DOHH2 (cell line): ENCODE data around the gene TLNRD1.

Experiments
- H3F3A ChIP-seq: fragments of 200-600 bp; sonication (generic), shearing (Covaris generic); 2 replicates; pipeline ENCODE4 v1.6.0; 2016; ENCODE audit warnings: antibody characterized with exemption, mild to moderate bottlenecking; ENCODE audit not compliant: control insufficient read depth, insufficient read depth
- H3K27ac ChIP-seq: fragments of 200-600 bp; sonication (generic); 2 replicates; pipeline ENCODE4 v1.5.1; 2014; ENCODE audit warnings: low read depth, mild to moderate bottlenecking, low read length, moderate library complexity
- H3K27me3 ChIP-seq: fragments of 200-600 bp; sonication (generic); 2 replicates; pipeline ENCODE4 v1.6.1; 2014; ENCODE audit warnings: mild to moderate bottlenecking, low read length, mixed read lengths; ENCODE audit not compliant: control insufficient read depth
- H3K36me3 ChIP-seq: fragments of 200-600 bp; sonication (generic); 2 replicates; pipeline ENCODE4 v1.6.1; 2014; ENCODE audit warnings: mild to moderate bottlenecking, low read length, moderate library complexity, mixed read lengths; ENCODE audit not compliant: control insufficient read depth
- H3K4me1 ChIP-seq: fragments of 200-600 bp; sonication (generic); 2 replicates; pipeline ENCODE4 v1.6.1; 2014; ENCODE audit warnings: mild to moderate bottlenecking, low read length, mixed read lengths; ENCODE audit not compliant: control insufficient read depth
- H3K4me2 ChIP-seq: fragments of 200-600 bp; sonication (generic); 2 replicates; pipeline ENCODE4 v1.6.0; 2014; ENCODE audit warnings: mild to moderate bottlenecking, low read length, moderate library complexity
- H3K4me3 ChIP-seq: fragments of 200-600 bp; sonication (generic); 2 replicates; pipeline ENCODE4 v1.5.1; 2014; ENCODE audit warnings: mild to moderate bottlenecking, low read length, mixed read lengths
- H3K79me2 ChIP-seq: fragments of 200-600 bp; sonication (generic); 2 replicates; pipeline ENCODE4 v1.6.1; 2014; ENCODE audit warnings: mild to moderate bottlenecking, low read length, mixed read lengths; ENCODE audit not compliant: control insufficient read depth
- H3K9me2 ChIP-seq: fragments of 200-600 bp; sonication (generic); replicated peaks from 2 replicates; pipeline ENCODE4 v1.6.1; 2014; ENCODE audit warnings: mild to moderate bottlenecking, low read length, mixed read lengths; ENCODE audit not compliant: control insufficient read depth
- H3K9me3 ChIP-seq: fragments of 200-600 bp; sonication (generic); 2 replicates; pipeline ENCODE4 v1.6.1; 2014; ENCODE audit warnings: antibody characterized with exemption, low read length, mixed read lengths; ENCODE audit not compliant: control insufficient read depth, insufficient read depth
- H4K20me1 ChIP-seq: fragments of 200-600 bp; sonication (generic); 2 replicates; pipeline ENCODE4 v1.6.0; 2014; ENCODE audit warnings: low read depth, mild to moderate bottlenecking, antibody characterized with exemption, low read length, moderate library complexity; ENCODE audit not compliant: control insufficient read depth, insufficient read depth
- EZH2phosphoT487 ChIP-seq: fragments of 200-600 bp; sonication (generic); IDR thresholded peaks from 2 replicates; pipeline ENCODE4 v1.6.1; 2017; ENCODE audit warnings: borderline replicate concordance, mild to moderate bottlenecking, antibody characterized with exemption, low read length, moderate library complexity, mixed read lengths
- TF ChIP-seq, protein P1 (sequence below): fragments of 200-600 bp; sonication (generic); IDR thresholded peaks from one replicate; pipeline ENCODE4 v1.5.1; 2014; ENCODE audit warnings: antibody characterized with exemption, mild to moderate bottlenecking, low read depth, low read length; ENCODE audit not compliant: poor library complexity, severe bottlenecking

The TLNRD1 gene

GRCh38 chr15:80998251-80998650 is 2.5 kb upstream of the TLNRD1 start:
- Histone ChIP-seq H3K27ac (no peak overlapping the region), H3K9me3 (peaks cover 3% of the 10 kb centered on the region; the same call in 1 of the 2 replicates), H4K20me1 (peaks cover 10% of the 10 kb centered on the region; the same call in 1 of the 2 replicates), H3K4me1 (peaks cover 21% of the 10 kb centered on the region), H3K9me2 (no peaks in the 10 kb centered on the region), H3K27me3 (no peaks in the 10 kb centered on the region), H3F3A (0 out of 2 replicates have a peak, but pooled peaks cover 4% of the 10 kb centered on the region), H3K36me3 (peaks cover 11% of the 10 kb centered on the region), H3K4me3 (no peak overlapping the region), H3K79me2 (peaks cover 35% of the 10 kb centered on the region), H3K4me2 (no peak overlapping the region)
- TF ChIP-seq, protein P1, sequence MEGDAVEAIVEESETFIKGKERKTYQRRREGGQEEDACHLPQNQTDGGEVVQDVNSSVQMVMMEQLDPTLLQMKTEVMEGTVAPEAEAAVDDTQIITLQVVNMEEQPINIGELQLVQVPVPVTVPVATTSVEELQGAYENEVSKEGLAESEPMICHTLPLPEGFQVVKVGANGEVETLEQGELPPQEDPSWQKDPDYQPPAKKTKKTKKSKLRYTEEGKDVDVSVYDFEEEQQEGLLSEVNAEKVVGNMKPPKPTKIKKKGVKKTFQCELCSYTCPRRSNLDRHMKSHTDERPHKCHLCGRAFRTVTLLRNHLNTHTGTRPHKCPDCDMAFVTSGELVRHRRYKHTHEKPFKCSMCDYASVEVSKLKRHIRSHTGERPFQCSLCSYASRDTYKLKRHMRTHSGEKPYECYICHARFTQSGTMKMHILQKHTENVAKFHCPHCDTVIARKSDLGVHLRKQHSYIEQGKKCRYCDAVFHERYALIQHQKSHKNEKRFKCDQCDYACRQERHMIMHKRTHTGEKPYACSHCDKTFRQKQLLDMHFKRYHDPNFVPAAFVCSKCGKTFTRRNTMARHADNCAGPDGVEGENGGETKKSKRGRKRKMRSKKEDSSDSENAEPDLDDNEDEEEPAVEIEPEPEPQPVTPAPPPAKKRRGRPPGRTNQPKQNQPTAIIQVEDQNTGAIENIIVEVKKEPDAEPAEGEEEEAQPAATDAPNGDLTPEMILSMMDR, result no peak
- no peak for TF ChIP-seq EZH2phosphoT487

DNA sequence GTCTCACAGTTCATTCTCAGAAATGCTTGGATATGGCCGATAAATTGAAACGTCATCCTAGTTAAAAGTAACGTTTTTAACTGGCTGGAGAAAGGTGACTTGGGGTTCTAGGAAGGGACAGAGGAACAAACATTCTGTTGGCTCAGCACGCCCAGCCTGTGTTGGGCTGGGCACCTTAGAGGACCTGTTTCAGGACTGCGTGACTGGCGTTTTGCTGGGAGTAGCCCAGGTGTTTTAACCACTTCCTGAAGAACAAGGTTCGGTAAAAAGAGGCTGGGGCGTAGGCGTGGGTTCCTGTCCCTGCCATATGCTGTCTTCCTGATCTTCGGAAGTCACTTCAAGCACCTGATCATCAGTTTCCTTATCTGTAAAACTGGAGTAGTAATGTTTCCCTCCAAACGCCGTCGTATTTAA is 1.1 kb upstream of the TLNRD1 start:
- H3K4me1 ChIP-seq, result peaks cover 32% of the 10 kb centered on the region
- H3K36me3 ChIP-seq, result peaks cover 24% of the 10 kb centered on the region
- TF ChIP-seq, protein P1, result no peak
- no peak for TF ChIP-seq EZH2phosphoT487
- H3K79me2 ChIP-seq, result peaks cover 49% of the 10 kb centered on the region
- H3K9me3 ChIP-seq, result peaks cover 3% of the 10 kb centered on the region; the same call in 1 of the 2 replicates
- peak overlapping the region; percentile 79; the same call in 1 of the 2 replicates for H3K27ac ChIP-seq
- H3K4me3 ChIP-seq, result peak overlapping the region; percentile 81
- peaks cover 15% of the 10 kb centered on the region; the same call in 1 of the 2 replicates for H4K20me1 ChIP-seq
- peaks cover 9% of the 10 kb centered on the region; the same call in 1 of the 2 replicates for H3F3A ChIP-seq
- H3K9me2 ChIP-seq, result no peaks in the 10 kb centered on the region
- no peaks in the 10 kb centered on the region for H3K27me3 ChIP-seq
- peak overlapping the region; percentile 85 for H3K4me2 ChIP-seq

GRCh38 chr15:81000144-81000623 is 539 bp upstream of the TLNRD1 start:
- Histone ChIP-seq H3K36me3 (peaks cover 28% of the 10 kb centered on the region), H3K79me2 (peaks cover 55% of the 10 kb centered on the region), H3K4me2 (peak overlapping the region; percentile 85), H3F3A (peaks cover 13% of the 10 kb centered on the region; the same call in 1 of the 2 replicates), H3K27me3 (no peaks in the 10 kb centered on the region), H3K9me3 (peaks cover 3% of the 10 kb centered on the region; the same call in 1 of the 2 replicates), H4K20me1 (peaks cover 15% of the 10 kb centered on the region; the same call in 1 of the 2 replicates), H3K9me2 (no peaks in the 10 kb centered on the region), H3K4me1 (peaks cover 34% of the 10 kb centered on the region), H3K27ac (peak overlapping the region; percentile 79), H3K4me3 (peak overlapping the region; percentile 81)
- TF ChIP-seq, protein P1, result no peak
